Lower leg skin (tissue), 4 donors: ENCODE data around the gene TTN. TPM values are rescaled to one million over a fixed set of nuclear protein-coding genes. Genes with fewer than 3 reads are reported as not detected.

Source experiments
- DNase-seq, 2 donors: peaks; one replicate each; pipeline ENCODE4 v3.0.0-alpha.2; 2019; ENCODE audit warnings: low spot score in 2 of 2
- H3K4me3 ChIP-seq: fragments of 200-600 bp; sonication (generic); 2 replicates; pipeline ENCODE4 v1.5.1; 2017; ENCODE audit warnings: mild to moderate bottlenecking, low read depth; ENCODE audit not compliant: poor library complexity, severe bottlenecking
- CTCF ChIP-seq, 3 donors: fragments of 450-650 bp; IDR thresholded peaks; one replicate each; pipeline ENCODE4 v1.5.1; 2016; ENCODE audit warnings: antibody characterized with exemption in 3 of 3, mild to moderate bottlenecking in 3 of 3, moderate library complexity in 2 of 3
- POLR2A ChIP-seq, 2 donors: fragments of 450-650 bp; IDR thresholded peaks; one replicate each; pipeline ENCODE4 v1.6.1; 2016 to 2017; ENCODE audit warnings: antibody characterized with exemption in 2 of 2, mild to moderate bottlenecking in 1 of 2, moderate library complexity in 1 of 2
- whole genome bisulfite sequencing, 2 donors: methylation state at CpG; one replicate each; pipeline ENCODE4 v1.1.5; 2018; 5-methylcytosine and 5-hydroxymethylcytosine counted together
- intact Hi-C: fragments of 100-400 bp; cut with DNase I; formaldehyde crosslinking; loops from one replicate; pipeline ENCODE4 v1.15.0; 2023; ENCODE audit warnings: low total_unique reads
- total RNA-seq, 4 donors: library from RNA; depleted of rRNA; stranded (reverse); fragments of >200 nt; gene quantifications; one replicate each; pipeline ENCODE4 v1.1.0, GENCODE V29; 2016

The TTN gene
- total RNA-seq, 4 donors from 2014 or later: 0.25 to 2.4 (median 0.74) TPM

GRCh38 chr2:178478439-178479274 is 328.6 kb downstream of the TTN start, which contains the start of gene FKBP7:
Gene FKBP7, minus strand, starts transcription at chr2:178478600. Its CDS starts 101 bp downstream, at chr2:178478499.
- intact Hi-C loops: no loop called here
- 1 to 2% methylated on average over 56 of the region's 56 CpGs for WGBS, 2 donors
- peak; percentile 78 to 97 for DNase-seq
- H3K4me3 ChIP-seq: peak within 1 kb of the TSS; percentile 39
- TF ChIP-seq POLR2A (IDR thresholded peaks at IDR 0.05): peak in 1 of 2 donors; percentile 11
- peak in 1 of 3 donors; percentile 79 for TF ChIP-seq CTCF (IDR thresholded peaks at IDR 0.05)

- TF ChIP-seq POLR2A (IDR thresholded peaks at IDR 0.05): no peak
- no peak for TF ChIP-seq CTCF (IDR thresholded peaks at IDR 0.05)
- intact Hi-C loops: no loop called here
- no peak for DNase-seq
- H3K4me3 ChIP-seq: peak overlapping the region; percentile 39
- WGBS, 2 donors: 2 to 3% methylated on average over 10 of the region's 10 CpGs
Measured at GRCh38 chr2:178478130-178478438, 329.1 kb downstream of the TTN start.

- intact Hi-C loops: no loop called here
- 22 to 24% methylated on average over 3 of the region's 3 CpGs for WGBS, 2 donors
- no peak for DNase-seq
- peak overlapping the region; percentile 39 for H3K4me3 ChIP-seq
- TF ChIP-seq CTCF (IDR thresholded peaks at IDR 0.05): no peak
- TF ChIP-seq POLR2A (IDR thresholded peaks at IDR 0.05): no peak
Measured at GRCh38 chr2:178477443-178478129, 329.6 kb downstream of the TTN start.

- intact Hi-C loops: no loop called here
- H3K4me3 ChIP-seq: no peak overlapping the region
- no peak for DNase-seq
- TF ChIP-seq CTCF (IDR thresholded peaks at IDR 0.05): no peak
- no peak for TF ChIP-seq POLR2A (IDR thresholded peaks at IDR 0.05)
Measured at GRCh38 chr2:178476477-178476876, 330.7 kb downstream of the TTN start.

Other genes starting within 250 kb of the TTN start
- gene CCDC141, start 242.7 kb upstream of the TTN start, total RNA-seq: under 1 TPM in 3 of 4 donors, not detected in 1; 0.15 to 0.71 (median 0.17) TPM